Measurements from ENCODE around the gene AQP11.

GRCh38 chr11:77611921-77612320 lies 22.2 kb downstream of the AQP11 start:
- TF ChIP-seq CTCF (IDR thresholded peaks at IDR 0.05), result no peak
- TF ChIP-seq POLR2A (IDR thresholded peaks at IDR 0.05), result no peak
